HuH-7 (cell line): ENCODE results near the gene QRICH1.

Experiments
- DNase-seq: peaks from one replicate; pipeline ENCODE4 v3.0.0; 2011; ENCODE audit warnings: low spot score

QRICH1 gene

GRCh38 chr3:48997714-48998637 is 95.9 kb downstream of the QRICH1 start:
- no peak for DNase-seq

GRCh38 chr3:48997102-48997635 is 96.7 kb downstream of the QRICH1 start:
- DNase-seq: no peak

GRCh38 chr3:48996640-48997039 is 97.2 kb downstream of the QRICH1 start:
- DNase-seq: no peak

GRCh38 chr3:48993834-48994233 is 100.0 kb downstream of the QRICH1 start:
- DNase-seq: no peak

GRCh38 chr3:48991851-48992545 is 101.9 kb downstream of the QRICH1 start:
- no peak for DNase-seq

- DNase-seq: no peak
Observed at GRCh38 chr3:48990636-48991469, 103.0 kb downstream of the QRICH1 start.

- DNase-seq: no peak
Observed at GRCh38 chr3:48989796-48990635, 103.9 kb downstream of the QRICH1 start, which contains the start of gene P4HTM. TSS of gene P4HTM (plus strand) at chr3:48990241. CDS start at chr3:48990257, 16 bp downstream.

- DNase-seq: no peak
Observed at GRCh38 chr3:48989126-48989795, 104.6 kb downstream of the QRICH1 start.

- no peak for DNase-seq
Observed at GRCh38 chr3:48985831-48986376, 108.0 kb downstream of the QRICH1 start.

GRCh38 chr3:48984663-48985062 is 109.2 kb downstream of the QRICH1 start:
- no peak for DNase-seq

GRCh38 chr3:48983096-48983495 is 110.8 kb downstream of the QRICH1 start:
- no peak for DNase-seq

GRCh38 chr3:48982686-48983085 is 111.2 kb downstream of the QRICH1 start:
- no peak for DNase-seq

- no peak for DNase-seq
Observed at GRCh38 chr3:48982016-48982415, 111.9 kb downstream of the QRICH1 start.

- DNase-seq: no peak
Observed at GRCh38 chr3:48980295-48980694, 113.6 kb downstream of the QRICH1 start.
